WTC11 (cell line): ENCODE results near the gene RNF212. TPM values are rescaled to one million over a fixed set of nuclear protein-coding genes. Genes with fewer than 3 reads are reported as not detected.

Experiments used
- ATAC-seq: fragments of 200-7000 bp; cut with Tn5 transposase; 2 replicates; pipeline ENCODE4 v1.10.0; 2021; ENCODE audit warnings: mild to moderate bottlenecking, moderate library complexity
- CTCF ChIA-PET: fragments of 300-600 bp; sonication (Branson Sonifier 250); formaldehyde crosslinking; loops from one replicate; lab custom pipeline; 2021; ENCODE audit warnings: antibody characterized with exemption; lab: Charles Lee
- POLR2A ChIA-PET: fragments of 350-600 bp; sonication (Branson Sonifier 250); formaldehyde crosslinking; loops from one replicate; lab custom pipeline; 2021; ENCODE audit warnings: antibody characterized with exemption; lab: Charles Lee
- DNase-seq: peaks from one replicate; pipeline ENCODE4 v3.0.0; 2021; ENCODE audit warnings: low spot score
- H3K27ac Mint-ChIP-seq: 2 replicates; pipeline ENCODE4 v1.8.0; 2021; ENCODE audit warnings: mixed read lengths
- H3K27me3 Mint-ChIP-seq: 2 replicates; pipeline ENCODE4 v1.8.0; 2021; ENCODE audit warnings: low read depth, mild to moderate bottlenecking, moderate library complexity, mixed read lengths
- H3K36me3 Mint-ChIP-seq: 2 replicates; pipeline ENCODE4 v1.8.0; 2021; ENCODE audit warnings: mixed read lengths
- H3K4me1 Mint-ChIP-seq: 2 replicates; pipeline ENCODE4 v1.8.0; 2022; ENCODE audit warnings: mixed read lengths
- H3K4me3 Mint-ChIP-seq: 2 replicates; pipeline ENCODE4 v1.8.0; 2021; ENCODE audit warnings: mild to moderate bottlenecking, moderate library complexity, mixed read lengths
- H3K9me3 Mint-ChIP-seq: 2 replicates; pipeline ENCODE4 v1.8.0; 2021; ENCODE audit warnings: mixed read lengths
- CREM ChIP-seq: sonication (generic); formaldehyde crosslinking; IDR thresholded peaks from 2 replicates; pipeline ENCODE4 v1.8.1; 2022; ENCODE audit warnings: mild to moderate bottlenecking, missing genetic modification reagents, moderate library complexity
- E2F4 ChIP-seq: sonication (generic); formaldehyde crosslinking; IDR thresholded peaks from 2 replicates; pipeline ENCODE4 v1.8.1; 2022; ENCODE audit warnings: low read depth, mild to moderate bottlenecking, moderate library complexity, missing genetic modification reagents, borderline replicate concordance
- ELF4 ChIP-seq: sonication (generic); formaldehyde crosslinking; IDR thresholded peaks from 2 replicates; pipeline ENCODE4 v1.8.1; 2022; ENCODE audit warnings: low read depth, mild to moderate bottlenecking, moderate library complexity, missing genetic modification reagents
- EMX1 ChIP-seq: fragments of 250-450 bp; sonication (Bioruptor Pico); IDR thresholded peaks from 2 replicates; pipeline ENCODE4 v1.8.0; 2021; ENCODE audit warnings: mild to moderate bottlenecking
- FOXK1 ChIP-seq: sonication (generic); formaldehyde crosslinking; IDR thresholded peaks from 2 replicates; pipeline ENCODE4 v1.8.0; 2022; ENCODE audit warnings: mild to moderate bottlenecking, moderate library complexity, missing genetic modification reagents
- GABPB1 ChIP-seq: sonication (generic); formaldehyde crosslinking; IDR thresholded peaks from 2 replicates; pipeline ENCODE4 v1.8.1; 2023; ENCODE audit warnings: mild to moderate bottlenecking, missing genetic modification reagents
- MLX ChIP-seq: sonication (generic); formaldehyde crosslinking; IDR thresholded peaks from 2 replicates; pipeline ENCODE4 v1.8.1; 2023; ENCODE audit warnings: mild to moderate bottlenecking, missing genetic modification reagents, moderate library complexity
- NFYB ChIP-seq: sonication (generic); formaldehyde crosslinking; conservative IDR thresholded peaks from 2 replicates; pipeline ENCODE4 v1.8.0; 2022; ENCODE audit warnings: low read depth, missing genetic modification reagents
- SOX15 ChIP-seq: fragments of 250-450 bp; sonication (Bioruptor Pico); IDR thresholded peaks from 2 replicates; pipeline ENCODE4 v1.9.0; 2021; ENCODE audit warnings: mild to moderate bottlenecking
- TCF7 ChIP-seq: sonication (generic); formaldehyde crosslinking; IDR thresholded peaks from 2 replicates; pipeline ENCODE4 v1.8.0; 2022; ENCODE audit warnings: mild to moderate bottlenecking, low read depth, missing genetic modification reagents, moderate library complexity
- ZBTB43 ChIP-seq: sonication (generic); formaldehyde crosslinking; IDR thresholded peaks from 2 replicates; pipeline ENCODE4 v1.8.1; 2023; ENCODE audit warnings: mild to moderate bottlenecking, missing genetic modification reagents
- ZNF416 ChIP-seq: fragments of 250-450 bp; sonication (Bioruptor Pico); IDR thresholded peaks from 2 replicates; pipeline ENCODE4 v1.9.0; 2021; ENCODE audit warnings: mild to moderate bottlenecking, inconsistent platforms
- total RNA-seq: library from RNA; stranded (reverse); gene quantifications from 3 replicates; pipeline ENCODE4 v1.2.3, GENCODE V29; 2021
- TF ChIP-seq, protein P1 (sequence below): fragments of 250-450 bp; sonication (Bioruptor Pico); IDR thresholded peaks from 2 replicates; pipeline ENCODE4 v1.9.0; 2021; ENCODE audit warnings: moderate library complexity, mild to moderate bottlenecking, inconsistent platforms, borderline replicate concordance
- TF ChIP-seq, protein P2 (sequence below): sonication (generic); formaldehyde crosslinking; IDR thresholded peaks from 2 replicates; pipeline ENCODE4 v1.8.1; 2023; ENCODE audit warnings: mild to moderate bottlenecking, missing genetic modification reagents, borderline replicate concordance
- TF ChIP-seq, protein P3 (sequence below): sonication (generic); formaldehyde crosslinking; IDR thresholded peaks from 2 replicates; pipeline ENCODE4 v1.8.0; 2023; ENCODE audit warnings: mild to moderate bottlenecking, missing genetic modification reagents

RNF212 gene
- total RNA-seq, 1 experiment from 2014 or later: 1.0 TPM

DNA sequence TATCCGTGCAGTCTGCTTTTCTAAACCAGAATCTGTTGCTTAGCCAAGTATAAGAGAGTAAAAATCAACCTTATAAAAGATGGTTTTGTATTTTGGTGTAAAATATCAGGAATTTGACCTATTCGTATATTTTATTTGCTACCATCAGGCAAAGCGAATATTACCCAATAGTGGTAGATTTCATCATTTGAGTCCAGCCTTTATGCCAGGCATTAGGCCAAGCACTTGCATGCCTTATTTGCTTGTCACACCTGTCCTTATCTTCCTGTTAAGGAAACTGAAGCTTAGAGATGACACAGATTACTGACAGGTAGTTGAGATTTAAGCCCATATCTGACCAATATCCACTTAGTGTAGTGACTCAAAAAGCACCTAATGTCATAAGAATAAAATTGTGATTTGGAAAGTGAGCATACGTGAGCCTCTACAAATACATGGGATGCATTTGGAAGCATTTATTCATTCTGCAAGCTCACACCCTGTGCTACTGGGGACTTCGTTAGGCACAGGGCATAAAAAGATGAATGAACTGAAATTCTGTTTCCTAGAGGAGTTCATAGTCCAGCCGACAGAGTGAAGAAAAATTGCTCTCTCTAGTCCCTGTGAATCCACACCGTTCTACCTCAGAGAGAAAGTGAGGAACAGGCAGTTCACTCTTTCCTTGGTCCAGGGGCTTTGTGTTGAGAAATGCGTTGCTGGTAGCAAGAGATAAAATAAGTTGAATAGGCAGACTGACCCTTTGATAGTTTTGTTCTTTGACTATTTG lies 2.3 kb upstream of the RNF212 start:
- no peak for TF ChIP-seq E2F4
- TF ChIP-seq, protein P1, sequence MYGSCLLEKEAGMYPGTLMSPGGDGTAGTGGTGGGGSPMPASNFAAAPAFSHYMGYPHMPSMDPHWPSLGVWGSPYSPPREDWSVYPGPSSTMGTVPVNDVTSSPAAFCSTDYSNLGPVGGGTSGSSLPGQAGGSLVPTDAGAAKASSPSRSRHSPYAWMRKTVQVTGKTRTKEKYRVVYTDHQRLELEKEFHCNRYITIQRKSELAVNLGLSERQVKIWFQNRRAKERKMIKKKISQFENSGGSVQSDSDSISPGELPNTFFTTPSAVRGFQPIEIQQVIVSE (CRISPR knock-in tag): no peak
- TF ChIP-seq ELF4 (CRISPR knock-in tag): no peak
- no peak for TF ChIP-seq SOX15 (CRISPR knock-in tag)
- no peak for TF ChIP-seq ZBTB43 (CRISPR knock-in tag)
- TF ChIP-seq, protein P2, sequence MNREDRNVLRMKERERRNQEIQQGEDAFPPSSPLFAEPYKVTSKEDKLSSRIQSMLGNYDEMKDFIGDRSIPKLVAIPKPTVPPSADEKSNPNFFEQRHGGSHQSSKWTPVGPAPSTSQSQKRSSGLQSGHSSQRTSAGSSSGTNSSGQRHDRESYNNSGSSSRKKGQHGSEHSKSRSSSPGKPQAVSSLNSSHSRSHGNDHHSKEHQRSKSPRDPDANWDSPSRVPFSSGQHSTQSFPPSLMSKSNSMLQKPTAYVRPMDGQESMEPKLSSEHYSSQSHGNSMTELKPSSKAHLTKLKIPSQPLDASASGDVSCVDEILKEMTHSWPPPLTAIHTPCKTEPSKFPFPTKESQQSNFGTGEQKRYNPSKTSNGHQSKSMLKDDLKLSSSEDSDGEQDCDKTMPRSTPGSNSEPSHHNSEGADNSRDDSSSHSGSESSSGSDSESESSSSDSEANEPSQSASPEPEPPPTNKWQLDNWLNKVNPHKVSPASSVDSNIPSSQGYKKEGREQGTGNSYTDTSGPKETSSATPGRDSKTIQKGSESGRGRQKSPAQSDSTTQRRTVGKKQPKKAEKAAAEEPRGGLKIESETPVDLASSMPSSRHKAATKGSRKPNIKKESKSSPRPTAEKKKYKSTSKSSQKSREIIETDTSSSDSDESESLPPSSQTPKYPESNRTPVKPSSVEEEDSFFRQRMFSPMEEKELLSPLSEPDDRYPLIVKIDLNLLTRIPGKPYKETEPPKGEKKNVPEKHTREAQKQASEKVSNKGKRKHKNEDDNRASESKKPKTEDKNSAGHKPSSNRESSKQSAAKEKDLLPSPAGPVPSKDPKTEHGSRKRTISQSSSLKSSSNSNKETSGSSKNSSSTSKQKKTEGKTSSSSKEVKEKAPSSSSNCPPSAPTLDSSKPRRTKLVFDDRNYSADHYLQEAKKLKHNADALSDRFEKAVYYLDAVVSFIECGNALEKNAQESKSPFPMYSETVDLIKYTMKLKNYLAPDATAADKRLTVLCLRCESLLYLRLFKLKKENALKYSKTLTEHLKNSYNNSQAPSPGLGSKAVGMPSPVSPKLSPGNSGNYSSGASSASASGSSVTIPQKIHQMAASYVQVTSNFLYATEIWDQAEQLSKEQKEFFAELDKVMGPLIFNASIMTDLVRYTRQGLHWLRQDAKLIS: no peak
- no peak for TF ChIP-seq MLX
- no peak for TF ChIP-seq TCF7 (CRISPR knock-in tag)
- no peak for TF ChIP-seq CREM (CRISPR knock-in tag)
- TF ChIP-seq ZNF416 (CRISPR knock-in tag): no peak
- no peak for TF ChIP-seq GABPB1 (CRISPR knock-in tag)
- TF ChIP-seq, protein P3, sequence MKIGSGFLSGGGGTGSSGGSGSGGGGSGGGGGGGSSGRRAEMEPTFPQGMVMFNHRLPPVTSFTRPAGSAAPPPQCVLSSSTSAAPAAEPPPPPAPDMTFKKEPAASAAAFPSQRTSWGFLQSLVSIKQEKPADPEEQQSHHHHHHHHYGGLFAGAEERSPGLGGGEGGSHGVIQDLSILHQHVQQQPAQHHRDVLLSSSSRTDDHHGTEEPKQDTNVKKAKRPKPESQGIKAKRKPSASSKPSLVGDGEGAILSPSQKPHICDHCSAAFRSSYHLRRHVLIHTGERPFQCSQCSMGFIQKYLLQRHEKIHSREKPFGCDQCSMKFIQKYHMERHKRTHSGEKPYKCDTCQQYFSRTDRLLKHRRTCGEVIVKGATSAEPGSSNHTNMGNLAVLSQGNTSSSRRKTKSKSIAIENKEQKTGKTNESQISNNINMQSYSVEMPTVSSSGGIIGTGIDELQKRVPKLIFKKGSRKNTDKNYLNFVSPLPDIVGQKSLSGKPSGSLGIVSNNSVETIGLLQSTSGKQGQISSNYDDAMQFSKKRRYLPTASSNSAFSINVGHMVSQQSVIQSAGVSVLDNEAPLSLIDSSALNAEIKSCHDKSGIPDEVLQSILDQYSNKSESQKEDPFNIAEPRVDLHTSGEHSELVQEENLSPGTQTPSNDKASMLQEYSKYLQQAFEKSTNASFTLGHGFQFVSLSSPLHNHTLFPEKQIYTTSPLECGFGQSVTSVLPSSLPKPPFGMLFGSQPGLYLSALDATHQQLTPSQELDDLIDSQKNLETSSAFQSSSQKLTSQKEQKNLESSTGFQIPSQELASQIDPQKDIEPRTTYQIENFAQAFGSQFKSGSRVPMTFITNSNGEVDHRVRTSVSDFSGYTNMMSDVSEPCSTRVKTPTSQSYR (CRISPR knock-in tag): no peak
- TF ChIP-seq EMX1: no peak
- TF ChIP-seq FOXK1: no peak
- TF ChIP-seq NFYB (CRISPR knock-in tag): no peak

More for the DNA sequence above, 2.3 kb upstream of the RNF212 start:
- Mint-ChIP-seq H3K36me3 (no peaks in the 10 kb centered on the region), H3K27ac (no peak overlapping the region), H3K4me3 (no peak overlapping the region), H3K4me1 (no peaks in the 10 kb centered on the region), H3K9me3 (peaks cover 4% of the 10 kb centered on the region; the same call in 1 of the 2 replicates), H3K27me3 (peaks cover 61% of the 10 kb centered on the region)
- ChIA-PET CTCF (interaction anchor here (1.0 to 2.1 kb wide), 4 partner anchors 10 to 15 kb away, joined by 3 to 10 read pairs (median 6); no protein-coding TSS in a partner anchor), POLR2A (no interaction called here)
- ATAC-seq (no peak), DNase-seq (no peak)
